Right lobe of liver (tissue), 4 donors: ENCODE results near the gene APBB2.

ENCODE experiments used
- POLR2A ChIP-seq: fragments of 450-650 bp; IDR thresholded peaks from one replicate; pipeline ENCODE4 v1.6.1; 2017; ENCODE audit warnings: antibody characterized with exemption, mild to moderate bottlenecking
- TF ChIP-seq, protein P1 (sequence below), 4 donors: fragments of 200-600 bp in 3 of 4; fragments of 450-650 bp in 1 of 4; IDR thresholded peaks; one replicate each; pipeline versions ENCODE4 v1.5.1 to v1.8.0; 2016 to 2022; ENCODE audit warnings: antibody characterized with exemption in 4 of 4, mild to moderate bottlenecking in 2 of 4
- donor health status: DM: no; HTN: no; CAD: no.
- donor health status: DM: no; HTN: no; CAD: no.
- donor health status: DM: no; HTN: yes; CAD: no.

DNA sequence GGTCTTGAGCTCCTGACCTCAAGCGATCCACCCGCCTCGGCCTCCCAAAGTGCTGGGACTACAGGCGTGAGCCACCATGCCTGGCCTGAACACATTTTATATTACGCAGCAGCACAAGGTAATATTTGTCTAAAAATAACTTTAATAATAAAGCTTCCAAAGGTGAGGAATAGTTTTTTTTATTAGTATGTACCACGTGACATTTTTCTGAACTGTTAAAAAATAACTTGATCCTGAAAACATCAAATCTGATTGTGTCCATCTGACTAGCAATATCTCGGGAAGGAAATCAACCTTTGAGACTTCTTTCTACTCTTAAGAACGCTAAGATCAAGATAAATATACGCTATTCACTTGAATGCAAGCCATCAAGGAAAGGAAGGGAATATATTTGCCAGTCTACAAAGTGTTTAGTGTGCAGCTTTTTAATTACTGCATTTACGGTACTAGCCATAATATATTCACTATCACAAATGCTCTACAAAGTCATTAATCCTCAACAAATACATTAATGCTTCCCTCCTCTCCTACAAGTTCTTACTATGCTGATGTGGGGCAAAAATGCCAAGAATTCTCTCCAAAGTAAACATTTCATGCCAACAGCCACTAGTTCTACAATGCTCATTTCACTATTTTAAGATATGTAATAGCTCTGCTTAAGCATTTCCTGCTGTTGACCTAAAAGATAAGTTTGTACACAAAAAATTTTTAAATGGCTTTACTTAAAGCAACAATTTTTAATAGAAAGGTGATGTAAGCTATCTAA lies 143.6 kb downstream of the APBB2 start:
- no peak for TF ChIP-seq POLR2A
- TF ChIP-seq, protein P1, sequence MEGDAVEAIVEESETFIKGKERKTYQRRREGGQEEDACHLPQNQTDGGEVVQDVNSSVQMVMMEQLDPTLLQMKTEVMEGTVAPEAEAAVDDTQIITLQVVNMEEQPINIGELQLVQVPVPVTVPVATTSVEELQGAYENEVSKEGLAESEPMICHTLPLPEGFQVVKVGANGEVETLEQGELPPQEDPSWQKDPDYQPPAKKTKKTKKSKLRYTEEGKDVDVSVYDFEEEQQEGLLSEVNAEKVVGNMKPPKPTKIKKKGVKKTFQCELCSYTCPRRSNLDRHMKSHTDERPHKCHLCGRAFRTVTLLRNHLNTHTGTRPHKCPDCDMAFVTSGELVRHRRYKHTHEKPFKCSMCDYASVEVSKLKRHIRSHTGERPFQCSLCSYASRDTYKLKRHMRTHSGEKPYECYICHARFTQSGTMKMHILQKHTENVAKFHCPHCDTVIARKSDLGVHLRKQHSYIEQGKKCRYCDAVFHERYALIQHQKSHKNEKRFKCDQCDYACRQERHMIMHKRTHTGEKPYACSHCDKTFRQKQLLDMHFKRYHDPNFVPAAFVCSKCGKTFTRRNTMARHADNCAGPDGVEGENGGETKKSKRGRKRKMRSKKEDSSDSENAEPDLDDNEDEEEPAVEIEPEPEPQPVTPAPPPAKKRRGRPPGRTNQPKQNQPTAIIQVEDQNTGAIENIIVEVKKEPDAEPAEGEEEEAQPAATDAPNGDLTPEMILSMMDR (IDR thresholded peaks at IDR 0.05): no peak
